DOHH2 (cell line): ENCODE measurements around the gene WDR70.
"Not testable (repeated sequence)": the region's sequence is repeated elsewhere in the genome, so short reads cannot be mapped to it uniquely, and the experiment has no call there.

Experiments
- H3F3A ChIP-seq: fragments of 200-600 bp; sonication (generic), shearing (Covaris generic); 2 replicates; pipeline ENCODE4 v1.6.0; 2016; ENCODE audit warnings: antibody characterized with exemption, mild to moderate bottlenecking; ENCODE audit not compliant: control insufficient read depth, insufficient read depth
- H3K27ac ChIP-seq: fragments of 200-600 bp; sonication (generic); 2 replicates; pipeline ENCODE4 v1.5.1; 2014; ENCODE audit warnings: low read depth, mild to moderate bottlenecking, low read length, moderate library complexity
- H3K27me3 ChIP-seq: fragments of 200-600 bp; sonication (generic); 2 replicates; pipeline ENCODE4 v1.6.1; 2014; ENCODE audit warnings: mild to moderate bottlenecking, low read length, mixed read lengths; ENCODE audit not compliant: control insufficient read depth
- H3K36me3 ChIP-seq: fragments of 200-600 bp; sonication (generic); 2 replicates; pipeline ENCODE4 v1.6.1; 2014; ENCODE audit warnings: mild to moderate bottlenecking, low read length, moderate library complexity, mixed read lengths; ENCODE audit not compliant: control insufficient read depth
- H3K4me1 ChIP-seq: fragments of 200-600 bp; sonication (generic); 2 replicates; pipeline ENCODE4 v1.6.1; 2014; ENCODE audit warnings: mild to moderate bottlenecking, low read length, mixed read lengths; ENCODE audit not compliant: control insufficient read depth
- H3K4me2 ChIP-seq: fragments of 200-600 bp; sonication (generic); 2 replicates; pipeline ENCODE4 v1.6.0; 2014; ENCODE audit warnings: mild to moderate bottlenecking, low read length, moderate library complexity
- H3K4me3 ChIP-seq: fragments of 200-600 bp; sonication (generic); 2 replicates; pipeline ENCODE4 v1.5.1; 2014; ENCODE audit warnings: mild to moderate bottlenecking, low read length, mixed read lengths
- H3K79me2 ChIP-seq: fragments of 200-600 bp; sonication (generic); 2 replicates; pipeline ENCODE4 v1.6.1; 2014; ENCODE audit warnings: mild to moderate bottlenecking, low read length, mixed read lengths; ENCODE audit not compliant: control insufficient read depth
- H3K9me2 ChIP-seq: fragments of 200-600 bp; sonication (generic); replicated peaks from 2 replicates; pipeline ENCODE4 v1.6.1; 2014; ENCODE audit warnings: mild to moderate bottlenecking, low read length, mixed read lengths; ENCODE audit not compliant: control insufficient read depth
- H3K9me3 ChIP-seq: fragments of 200-600 bp; sonication (generic); 2 replicates; pipeline ENCODE4 v1.6.1; 2014; ENCODE audit warnings: antibody characterized with exemption, low read length, mixed read lengths; ENCODE audit not compliant: control insufficient read depth, insufficient read depth
- H4K20me1 ChIP-seq: fragments of 200-600 bp; sonication (generic); 2 replicates; pipeline ENCODE4 v1.6.0; 2014; ENCODE audit warnings: low read depth, mild to moderate bottlenecking, antibody characterized with exemption, low read length, moderate library complexity; ENCODE audit not compliant: control insufficient read depth, insufficient read depth
- CTCF ChIP-seq: fragments of 200-600 bp; sonication (generic); IDR thresholded peaks from one replicate; pipeline ENCODE4 v1.5.1; 2014; ENCODE audit warnings: antibody characterized with exemption, mild to moderate bottlenecking, low read depth, low read length; ENCODE audit not compliant: poor library complexity, severe bottlenecking
- EZH2phosphoT487 ChIP-seq: fragments of 200-600 bp; sonication (generic); IDR thresholded peaks from 2 replicates; pipeline ENCODE4 v1.6.1; 2017; ENCODE audit warnings: borderline replicate concordance, mild to moderate bottlenecking, antibody characterized with exemption, low read length, moderate library complexity, mixed read lengths

The WDR70 gene

GRCh38 chr5:37514946-37515345 lies 135.8 kb downstream of the WDR70 start:
- no peak overlapping the region for H3K27ac ChIP-seq
- 0 out of 2 replicates have a peak, but pooled peaks cover 3% of the 10 kb centered on the region for H3K36me3 ChIP-seq
- H3K9me3 ChIP-seq: no peaks in the 10 kb centered on the region
- H3K9me2 ChIP-seq: no peaks in the 10 kb centered on the region
- no peaks in the 10 kb centered on the region for H3K4me1 ChIP-seq
- TF ChIP-seq EZH2phosphoT487: no peak
- TF ChIP-seq CTCF: no peak
- H3K4me3 ChIP-seq: no peak overlapping the region
- H3K4me2 ChIP-seq: no peak overlapping the region
- H3K27me3 ChIP-seq: no peaks in the 10 kb centered on the region
- no peaks in the 10 kb centered on the region for H3F3A ChIP-seq
- H4K20me1 ChIP-seq: no peaks in the 10 kb centered on the region
- no peaks in the 10 kb centered on the region for H3K79me2 ChIP-seq

- no peak for TF ChIP-seq EZH2phosphoT487
- TF ChIP-seq CTCF: no peak
- H3K79me2 ChIP-seq: no peaks in the 10 kb centered on the region
- no peaks in the 10 kb centered on the region for H3K9me2 ChIP-seq
- no peaks in the 10 kb centered on the region for H4K20me1 ChIP-seq
- H3K4me1 ChIP-seq: no peaks in the 10 kb centered on the region
- H3K36me3 ChIP-seq: 0 out of 2 replicates have a peak, but pooled peaks cover 3% of the 10 kb centered on the region
- no peak overlapping the region for H3K4me2 ChIP-seq
- no peaks in the 10 kb centered on the region for H3K27me3 ChIP-seq
- H3K27ac ChIP-seq: no peak overlapping the region
- no peak overlapping the region for H3K4me3 ChIP-seq
- no peaks in the 10 kb centered on the region for H3F3A ChIP-seq
- no peaks in the 10 kb centered on the region for H3K9me3 ChIP-seq
Measured at GRCh38 chr5:37517686-37518085, 138.6 kb downstream of the WDR70 start.

- not testable (repeated sequence) for H3K4me2 ChIP-seq, H3K79me2 ChIP-seq, H3K4me1 ChIP-seq, H3K9me2 ChIP-seq, H3F3A ChIP-seq, H3K27ac ChIP-seq, H3K36me3 ChIP-seq, H3K4me3 ChIP-seq, H3K9me3 ChIP-seq, H3K27me3 ChIP-seq, H4K20me1 ChIP-seq
Measured at GRCh38 chr5:37518356-37518755, 139.2 kb downstream of the WDR70 start.

GRCh38 chr5:37519304-37519703 lies 140.2 kb downstream of the WDR70 start:
- Histone ChIP-seq H3K4me1 (no peaks in the 10 kb centered on the region), H4K20me1 (no peaks in the 10 kb centered on the region), H3K36me3 (0 out of 2 replicates have a peak, but pooled peaks cover 3% of the 10 kb centered on the region), H3F3A (no peaks in the 10 kb centered on the region), H3K27me3 (no peaks in the 10 kb centered on the region), H3K79me2 (no peaks in the 10 kb centered on the region), H3K27ac (no peak overlapping the region), H3K9me3 (no peaks in the 10 kb centered on the region), H3K9me2 (no peaks in the 10 kb centered on the region), H3K4me3 (no peak overlapping the region), H3K4me2 (no peak overlapping the region)
- no peak for TF ChIP-seq CTCF
- no peak for TF ChIP-seq EZH2phosphoT487
